ENCODE results near the gene NF2. TPM values are rescaled to one million over a fixed set of nuclear protein-coding genes. Genes with fewer than 3 reads are reported as not detected.

The NF2 gene
- total and polyA plus RNA-seq, 10 of the 15 experiments (the other 5 are each of a cell fraction or from before 2014, with no cell fraction given), result 2.2 to 49.8 (median 22.5) TPM

GRCh38 chr22:29717789-29718188, 114.4 kb downstream of the NF2 start:
- no peak for DNase-seq (ENCODE audit: low read depth, low spot score)
- Histone ChIP-seq H3K4me3 (no peak overlapping the region), H3K27me3 (replicated peaks in 1 of 2; ENCODE audit: control insufficient read depth in 2 of 2, insufficient read depth in 2 of 2, low read length in 1 of 2) (peaks cover 3 to 6% of the 10 kb centered on the region in 2 experiments; a peak in 2 of 4 replicates), H3K9ac (ENCODE audit: control insufficient read depth, insufficient read depth, low read length) (no peak overlapping the region), H4K20me1 (ENCODE audit: control insufficient read depth, insufficient read depth) (no peaks in the 10 kb centered on the region), H3K36me3 (ENCODE audit: control insufficient read depth in 2 of 2, insufficient read depth in 2 of 2, low read length in 1 of 2) (no peaks in the 10 kb centered on the region), H3K4me2 (ENCODE audit: control insufficient read depth, insufficient read depth) (no peak overlapping the region), H3K4me1 (ENCODE audit: control insufficient read depth, insufficient read depth, low read length) (no peaks in the 10 kb centered on the region), H3K9me3 (replicated peaks; ENCODE audit: control insufficient read depth, insufficient read depth, low read length) (no peaks in the 10 kb centered on the region), H3K27ac (ENCODE audit: control insufficient read depth, insufficient read depth) (no peak overlapping the region), H3K79me2 (ENCODE audit: control insufficient read depth, insufficient read depth, low read length) (no peaks in the 10 kb centered on the region), H2AFZ (ENCODE audit: control insufficient read depth, low read depth, low read length) (no peak overlapping the region)
- ChIA-PET SMC1A (ENCODE audit: uncharacterized antibody, unreplicated experiment) (interaction anchor here (1.2 kb wide), 1 partner anchor 287 kb away, joined by 3 read pairs; no protein-coding TSS in a partner anchor), CTCF (interaction anchor here (0.6 to 1.1 kb wide), 2 partner anchors 288 to 370 kb away, joined by 3 to 4 read pairs; no protein-coding TSS in a partner anchor), RAD21 (ENCODE audit: unreplicated experiment) (no interaction called here), POLR2A (no interaction called here)
- FAIRE-seq, result no peak
- in situ Hi-C loops (cut with MboI), result no loop called here
- WGBS (ENCODE audit: insufficient coverage, insufficient replicate concordance, low lambda C conversion rate, missing lambda C conversion rate), result 41% methylated on average over 11 of the region's 11 CpGs
- BruUV-seq (replicated peaks), result no TSS peak
- ATAC-seq, result no peak
- intact Hi-C loops (cut with micrococcal nuclease; ENCODE audit: unreplicated experiment), result no loop called here
- TF ChIP-seq CBX3 (IDR thresholded peaks at IDR 0.05; ENCODE audit: borderline replicate concordance, low read depth) (no peak), HSF1 (IDR thresholded peaks at IDR 0.05; ENCODE audit: low read depth, low read length) (no peak), ESRRA (IDR thresholded peaks at IDR 0.05; ENCODE audit: low read length) (no peak), RAD51 (IDR thresholded peaks at IDR 0.05) (no peak), SIN3A (IDR thresholded peaks at IDR 0.05; ENCODE audit: low read depth, low read length) (no peak), EGR1 (IDR thresholded peaks at IDR 0.05; ENCODE audit: borderline replicate concordance in 1 of 2, low read depth in 2 of 2, low read length in 2 of 2) (no peak), CBFB (IDR thresholded peaks at IDR 0.05; ENCODE audit: low read depth) (no peak), EED (IDR thresholded peaks at IDR 0.05; ENCODE audit: low read depth) (no peak), ELK1 (IDR thresholded peaks at IDR 0.05; ENCODE audit: low read depth, low read length) (no peak), SREBF1 (IDR thresholded peaks at IDR 0.05; ENCODE audit: low read length) (no peak), MYB (IDR thresholded peaks at IDR 0.05; ENCODE audit: borderline replicate concordance, low read depth, low read length) (no peak), NKRF (conservative IDR thresholded peaks at IDR 0.05) (no peak), NR2C1 (IDR thresholded peaks at IDR 0.05) (no peak), CEBPZ (IDR thresholded peaks at IDR 0.05; ENCODE audit: low read depth, low read length) (no peak)

Measured in GM12878 (cell line).